ENCODE results near the gene SPATS2L.

- TF ChIP-seq POLR2A (IDR thresholded peaks at IDR 0.05) (no peak), CTCF (IDR thresholded peaks at IDR 0.05) (no peak), EP300 (IDR thresholded peaks at IDR 0.05) (no peak)
Observed at GRCh38 chr2:200490001-200490400, 183.5 kb downstream of the SPATS2L start.

Data from ovary (tissue), 3 donors.